Measurements from ENCODE around the gene MAST4.

The MAST4 gene

DNA sequence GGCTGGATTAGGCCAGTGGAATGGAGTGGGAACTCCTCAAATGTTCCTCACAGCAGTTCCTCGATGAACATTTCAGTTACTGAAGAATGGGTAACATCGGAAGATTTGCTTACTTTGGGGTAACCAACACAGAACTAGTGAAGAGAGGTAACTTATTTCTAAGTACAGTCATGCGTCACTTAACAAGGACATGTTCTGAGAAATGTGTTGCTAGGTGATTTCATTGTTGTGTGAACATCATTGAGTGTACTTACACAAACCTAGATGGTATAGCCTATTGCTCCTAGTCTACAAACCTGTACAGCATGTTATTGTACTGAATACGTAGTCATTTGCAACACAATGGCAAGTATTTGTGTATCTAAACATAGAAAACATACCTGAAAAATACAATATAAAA is 228.3 kb downstream of the MAST4 start:
- Histone ChIP-seq H3K4me2 (ENCODE audit: low read length) (no peak overlapping the region), H3K9me3 (ENCODE audit: control insufficient read depth, insufficient read depth, low read length) (no peaks in the 10 kb centered on the region), H3F3A (ENCODE audit: control insufficient read depth, insufficient read depth) (no peaks in the 10 kb centered on the region), H3K9me2 (replicated peaks; ENCODE audit: control insufficient read depth, low read length) (no peaks in the 10 kb centered on the region), H4K20me1 (ENCODE audit: control insufficient read depth, insufficient read depth, low read depth, low read length) (no peaks in the 10 kb centered on the region), H3K27me3 (ENCODE audit: control insufficient read depth, low read length) (peaks cover 42% of the 10 kb centered on the region), H3K4me3 (ENCODE audit: low read length) (no peak overlapping the region), H3K4me1 (ENCODE audit: control insufficient read depth, low read length) (peaks cover 9% of the 10 kb centered on the region), H3K36me3 (ENCODE audit: control insufficient read depth, low read length) (no peaks in the 10 kb centered on the region), H3K27ac (ENCODE audit: low read depth, low read length) (no peak overlapping the region), H3K79me2 (ENCODE audit: control insufficient read depth, low read length) (no peaks in the 10 kb centered on the region)
- no peak for TF ChIP-seq EZH2phosphoT487 (IDR thresholded peaks at IDR 0.05; ENCODE audit: borderline replicate concordance, low read length)
- TF ChIP-seq, protein P1, sequence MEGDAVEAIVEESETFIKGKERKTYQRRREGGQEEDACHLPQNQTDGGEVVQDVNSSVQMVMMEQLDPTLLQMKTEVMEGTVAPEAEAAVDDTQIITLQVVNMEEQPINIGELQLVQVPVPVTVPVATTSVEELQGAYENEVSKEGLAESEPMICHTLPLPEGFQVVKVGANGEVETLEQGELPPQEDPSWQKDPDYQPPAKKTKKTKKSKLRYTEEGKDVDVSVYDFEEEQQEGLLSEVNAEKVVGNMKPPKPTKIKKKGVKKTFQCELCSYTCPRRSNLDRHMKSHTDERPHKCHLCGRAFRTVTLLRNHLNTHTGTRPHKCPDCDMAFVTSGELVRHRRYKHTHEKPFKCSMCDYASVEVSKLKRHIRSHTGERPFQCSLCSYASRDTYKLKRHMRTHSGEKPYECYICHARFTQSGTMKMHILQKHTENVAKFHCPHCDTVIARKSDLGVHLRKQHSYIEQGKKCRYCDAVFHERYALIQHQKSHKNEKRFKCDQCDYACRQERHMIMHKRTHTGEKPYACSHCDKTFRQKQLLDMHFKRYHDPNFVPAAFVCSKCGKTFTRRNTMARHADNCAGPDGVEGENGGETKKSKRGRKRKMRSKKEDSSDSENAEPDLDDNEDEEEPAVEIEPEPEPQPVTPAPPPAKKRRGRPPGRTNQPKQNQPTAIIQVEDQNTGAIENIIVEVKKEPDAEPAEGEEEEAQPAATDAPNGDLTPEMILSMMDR (IDR thresholded peaks at IDR 0.05; ENCODE audit: low read depth, low read length, poor library complexity, severe bottlenecking) = no peak

DNA sequence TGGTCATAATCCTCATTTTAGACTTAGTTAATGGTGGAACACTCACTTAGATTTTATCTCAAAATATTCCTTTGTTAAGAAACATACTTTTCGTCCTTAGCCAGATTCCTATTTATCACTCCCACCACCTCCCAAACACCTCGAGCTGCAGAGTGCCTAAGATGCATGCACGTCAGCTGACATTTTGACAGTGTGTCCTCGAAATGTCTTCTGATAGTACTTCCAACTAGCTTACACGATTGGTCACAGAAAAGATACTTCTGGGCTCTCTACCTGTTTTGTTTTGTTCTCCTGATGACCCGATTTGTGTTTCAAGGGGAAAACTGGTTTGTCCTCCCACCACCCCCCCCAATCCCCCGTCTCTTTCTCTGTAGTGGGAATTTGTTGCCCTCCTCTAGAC is 230.1 kb downstream of the MAST4 start:
- Histone ChIP-seq H3K36me3 (ENCODE audit: control insufficient read depth, low read length) (no peaks in the 10 kb centered on the region), H3F3A (ENCODE audit: control insufficient read depth, insufficient read depth) (no peaks in the 10 kb centered on the region), H3K4me3 (ENCODE audit: low read length) (no peak overlapping the region), H3K27me3 (ENCODE audit: control insufficient read depth, low read length) (peaks cover 42% of the 10 kb centered on the region), H3K9me2 (replicated peaks; ENCODE audit: control insufficient read depth, low read length) (no peaks in the 10 kb centered on the region), H3K4me2 (ENCODE audit: low read length) (no peak overlapping the region), H3K9me3 (ENCODE audit: control insufficient read depth, insufficient read depth, low read length) (no peaks in the 10 kb centered on the region), H3K27ac (ENCODE audit: low read depth, low read length) (no peak overlapping the region), H3K4me1 (ENCODE audit: control insufficient read depth, low read length) (peaks cover 9% of the 10 kb centered on the region), H3K79me2 (ENCODE audit: control insufficient read depth, low read length) (no peaks in the 10 kb centered on the region), H4K20me1 (ENCODE audit: control insufficient read depth, insufficient read depth, low read depth, low read length) (no peaks in the 10 kb centered on the region)
- TF ChIP-seq, protein P1 (IDR thresholded peaks at IDR 0.05; ENCODE audit: low read depth, low read length, poor library complexity, severe bottlenecking) = no peak

DNA sequence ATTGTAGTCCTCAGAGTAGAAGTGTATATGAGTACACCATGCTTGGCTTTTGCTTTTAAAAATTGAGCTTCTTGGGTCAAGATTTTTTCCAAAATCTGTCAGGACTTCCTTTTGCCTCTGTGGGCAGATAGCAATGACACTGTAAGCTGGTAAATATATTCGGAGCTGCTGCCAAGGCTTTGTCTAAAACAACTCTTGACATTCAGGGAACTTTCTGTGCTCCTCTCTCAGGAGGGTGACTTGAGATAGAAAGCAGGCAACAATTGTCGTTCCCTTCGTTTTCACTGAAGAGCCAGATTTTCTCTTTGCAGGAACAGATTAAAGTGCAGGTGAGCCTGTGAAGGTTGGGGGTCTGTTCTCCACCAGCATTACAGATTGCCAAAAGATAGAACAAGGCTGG is 230.5 kb downstream of the MAST4 start:
- H3K4me2 ChIP-seq (ENCODE audit: low read length) = no peak overlapping the region
- peaks cover 9% of the 10 kb centered on the region for H3K4me1 ChIP-seq (ENCODE audit: control insufficient read depth, low read length)
- H3K9me3 ChIP-seq (ENCODE audit: control insufficient read depth, insufficient read depth, low read length) = no peaks in the 10 kb centered on the region
- no peak overlapping the region for H3K4me3 ChIP-seq (ENCODE audit: low read length)
- H3F3A ChIP-seq (ENCODE audit: control insufficient read depth, insufficient read depth) = no peaks in the 10 kb centered on the region
- no peaks in the 10 kb centered on the region for H3K36me3 ChIP-seq (ENCODE audit: control insufficient read depth, low read length)
- no peak for TF ChIP-seq EZH2phosphoT487 (IDR thresholded peaks at IDR 0.05; ENCODE audit: borderline replicate concordance, low read length)
- TF ChIP-seq, protein P1 (IDR thresholded peaks at IDR 0.05; ENCODE audit: low read depth, low read length, poor library complexity, severe bottlenecking) = no peak
- no peak overlapping the region for H3K27ac ChIP-seq (ENCODE audit: low read depth, low read length)
- H3K27me3 ChIP-seq (ENCODE audit: control insufficient read depth, low read length) = peaks cover 40% of the 10 kb centered on the region
- H3K9me2 ChIP-seq (replicated peaks; ENCODE audit: control insufficient read depth, low read length) = no peaks in the 10 kb centered on the region
- no peaks in the 10 kb centered on the region for H4K20me1 ChIP-seq (ENCODE audit: control insufficient read depth, insufficient read depth, low read depth, low read length)
- no peaks in the 10 kb centered on the region for H3K79me2 ChIP-seq (ENCODE audit: control insufficient read depth, low read length)

All from DOHH2 (cell line).